Panc1 (cell line): ENCODE data around the gene AGPAT1. TPM values are rescaled to one million over a fixed set of nuclear protein-coding genes. Genes with fewer than 3 reads are reported as not detected.

Experiments
- ATAC-seq: fragments of 200-7000 bp; cut with Tn5 transposase; 2 replicates; pipeline ENCODE4 v1.9.1; 2020; ENCODE audit warnings: mild to moderate bottlenecking, moderate library complexity
- BruUV-seq: library from RNA; stranded (reverse); fragments of 400-500 nt; replicated peaks from 2 replicates; lab custom pipeline; 2021; lab: Mats Ljungman, UMichigan
- CTCF ChIA-PET: fragments of 300-600 bp; sonication (Branson Sonifier 250); formaldehyde crosslinking; loops from one replicate; lab custom pipeline; 2022; ENCODE audit warnings: antibody characterized with exemption; lab: Charles Lee
- POLR2A ChIA-PET: fragments of 300-600 bp; sonication (Branson Sonifier 250); formaldehyde crosslinking; loops from one replicate; lab custom pipeline; 2022; ENCODE audit warnings: antibody characterized with exemption; lab: Charles Lee
- DNase-seq: peaks from one replicate; pipeline ENCODE4 v3.0.0-alpha.2; 2010; ENCODE audit warnings: low read depth, low spot score
- H3K27ac ChIP-seq: 2 replicates; pipeline ENCODE4 v1.5.1; 2011; ENCODE audit warnings: mild to moderate bottlenecking, low read length, inconsistent platforms
- H3K27me3 ChIP-seq: fragments of 200-500 bp; sonication (Bioruptor generic); 2 replicates; pipeline ENCODE4 v1.6.0; 2014; ENCODE audit warnings: low read length, inconsistent platforms; ENCODE audit not compliant: control insufficient read depth, insufficient read depth
- H3K36me3 ChIP-seq: fragments of 200-500 bp; sonication (Bioruptor generic); 2 replicates; pipeline ENCODE4 v1.5.1; 2014; ENCODE audit warnings: inconsistent platforms, mild to moderate bottlenecking, low read length, moderate library complexity; ENCODE audit not compliant: control insufficient read depth, insufficient read depth
- H3K4me1 ChIP-seq: 2 replicates; pipeline ENCODE4 v1.5.1; 2011; ENCODE audit warnings: inconsistent platforms, mild to moderate bottlenecking, low read length, moderate library complexity; ENCODE audit not compliant: control insufficient read depth, insufficient read depth
- H3K4me3 ChIP-seq, 2 experiments: 2 replicates each; pipeline ENCODE4 v1.5.1; 2011 to 2012; ENCODE audit warnings: low read depth in 2 of 2, low read length in 2 of 2, mild to moderate bottlenecking in 2 of 2, inconsistent platforms in 1 of 2, moderate library complexity in 1 of 2
- H3K9me3 ChIP-seq: fragments of 200-500 bp; sonication (Bioruptor generic); 2 replicates; pipeline ENCODE4 v1.5.1; 2014; ENCODE audit warnings: low read depth, mild to moderate bottlenecking, inconsistent platforms, low read length, moderate library complexity; ENCODE audit not compliant: control insufficient read depth, insufficient read depth
- POLR2AphosphoS5 ChIP-seq: IDR thresholded peaks from 2 replicates; pipeline ENCODE4 v1.6.1; 2012; ENCODE audit warnings: mild to moderate bottlenecking, low read depth, low read length, moderate library complexity
- REST ChIP-seq, 2 experiments: IDR thresholded peaks; 2 replicates each; pipeline ENCODE4 v1.6.1; 2011 to 2012; ENCODE audit warnings: low read depth in 2 of 2, control low read depth in 1 of 2, low read length in 1 of 2, mild to moderate bottlenecking in 1 of 2, moderate library complexity in 1 of 2; ENCODE audit not compliant: insufficient read depth in 1 of 2
- SIN3A ChIP-seq: IDR thresholded peaks from 2 replicates; pipeline ENCODE4 v1.6.1; 2012; ENCODE audit warnings: low read depth, mild to moderate bottlenecking, low read length, moderate library complexity, borderline replicate concordance; ENCODE audit not compliant: insufficient read depth
- TCF7L2 ChIP-seq: IDR thresholded peaks from 2 replicates; pipeline ENCODE4 v1.6.1; 2011; ENCODE audit warnings: mild to moderate bottlenecking, low read depth, low read length, inconsistent platforms
- in situ Hi-C: cut with HindIII; loops from 2 replicates; pipeline ENCODE4 v1.10.0; 2016; ENCODE audit warnings: low sequenced_read_pairs, low pct_unique_long_range_greater_than_20kb
- intact Hi-C: fragments of 100-400 bp; cut with micrococcal nuclease; formaldehyde crosslinking; loops from one replicate; pipeline ENCODE4 v1.10.0; 2022; ENCODE audit not compliant: unreplicated experiment
- total RNA-seq: library from RNA; stranded (reverse); gene quantifications from one replicate; pipeline ENCODE4 v1.2.1, GENCODE V29; 2021; ENCODE audit not compliant: unreplicated experiment
- TF ChIP-seq, protein P1 (sequence below): fragments of 450-650 bp; IDR thresholded peaks from 2 replicates; pipeline ENCODE4 v1.5.1; 2017; ENCODE audit warnings: mild to moderate bottlenecking

The AGPAT1 gene
- total RNA-seq, 1 experiment from 2014 or later: 88.4 TPM

DNA sequence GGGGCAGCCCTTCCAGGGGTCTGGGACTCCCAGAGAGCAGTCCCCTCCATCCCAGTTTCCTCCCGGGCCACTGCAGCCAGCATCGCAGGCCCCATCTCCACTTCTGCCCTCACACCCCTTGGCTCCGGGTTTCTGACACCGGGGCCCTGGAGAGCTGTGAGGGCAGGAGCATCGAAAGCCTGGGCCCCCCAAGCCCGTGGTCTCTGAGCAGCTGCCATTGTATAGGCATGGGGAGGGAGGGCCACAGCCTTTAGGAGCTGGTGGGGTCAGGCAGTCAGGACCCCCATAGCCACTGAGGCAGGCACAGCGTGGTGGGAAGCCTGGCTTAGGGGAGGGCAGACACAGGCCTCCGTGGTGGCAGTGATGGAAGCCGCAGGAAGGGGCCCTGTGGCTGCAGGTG, 26.3 kb upstream of the AGPAT1 start:
- no peak for ATAC-seq
- no peaks in the 10 kb centered on the region for H3K36me3 ChIP-seq
- no peak overlapping the region for H3K27ac ChIP-seq
- DNase-seq: no peak
- peaks cover 4% of the 10 kb centered on the region for H3K4me1 ChIP-seq
- ChIA-PET CTCF (no interaction called here), POLR2A (no interaction called here)
- in situ Hi-C loops: no loop called here
- intact Hi-C loops: no loop called here
- TF ChIP-seq TCF7L2 (no peak), SIN3A (no peak), REST (IDR thresholded peaks at IDR 0.05; ENCODE audit: insufficient read depth in 1 of 2, low read depth in 2 of 2, low read length in 1 of 2) (no peak), POLR2AphosphoS5 (no peak)
- TF ChIP-seq, protein P1, sequence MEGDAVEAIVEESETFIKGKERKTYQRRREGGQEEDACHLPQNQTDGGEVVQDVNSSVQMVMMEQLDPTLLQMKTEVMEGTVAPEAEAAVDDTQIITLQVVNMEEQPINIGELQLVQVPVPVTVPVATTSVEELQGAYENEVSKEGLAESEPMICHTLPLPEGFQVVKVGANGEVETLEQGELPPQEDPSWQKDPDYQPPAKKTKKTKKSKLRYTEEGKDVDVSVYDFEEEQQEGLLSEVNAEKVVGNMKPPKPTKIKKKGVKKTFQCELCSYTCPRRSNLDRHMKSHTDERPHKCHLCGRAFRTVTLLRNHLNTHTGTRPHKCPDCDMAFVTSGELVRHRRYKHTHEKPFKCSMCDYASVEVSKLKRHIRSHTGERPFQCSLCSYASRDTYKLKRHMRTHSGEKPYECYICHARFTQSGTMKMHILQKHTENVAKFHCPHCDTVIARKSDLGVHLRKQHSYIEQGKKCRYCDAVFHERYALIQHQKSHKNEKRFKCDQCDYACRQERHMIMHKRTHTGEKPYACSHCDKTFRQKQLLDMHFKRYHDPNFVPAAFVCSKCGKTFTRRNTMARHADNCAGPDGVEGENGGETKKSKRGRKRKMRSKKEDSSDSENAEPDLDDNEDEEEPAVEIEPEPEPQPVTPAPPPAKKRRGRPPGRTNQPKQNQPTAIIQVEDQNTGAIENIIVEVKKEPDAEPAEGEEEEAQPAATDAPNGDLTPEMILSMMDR: no peak
- H3K4me3 ChIP-seq: no peak overlapping the region
- no peaks in the 10 kb centered on the region for H3K27me3 ChIP-seq
- no peaks in the 10 kb centered on the region for H3K9me3 ChIP-seq
- BruUV-seq: no TSS peak

DNA sequence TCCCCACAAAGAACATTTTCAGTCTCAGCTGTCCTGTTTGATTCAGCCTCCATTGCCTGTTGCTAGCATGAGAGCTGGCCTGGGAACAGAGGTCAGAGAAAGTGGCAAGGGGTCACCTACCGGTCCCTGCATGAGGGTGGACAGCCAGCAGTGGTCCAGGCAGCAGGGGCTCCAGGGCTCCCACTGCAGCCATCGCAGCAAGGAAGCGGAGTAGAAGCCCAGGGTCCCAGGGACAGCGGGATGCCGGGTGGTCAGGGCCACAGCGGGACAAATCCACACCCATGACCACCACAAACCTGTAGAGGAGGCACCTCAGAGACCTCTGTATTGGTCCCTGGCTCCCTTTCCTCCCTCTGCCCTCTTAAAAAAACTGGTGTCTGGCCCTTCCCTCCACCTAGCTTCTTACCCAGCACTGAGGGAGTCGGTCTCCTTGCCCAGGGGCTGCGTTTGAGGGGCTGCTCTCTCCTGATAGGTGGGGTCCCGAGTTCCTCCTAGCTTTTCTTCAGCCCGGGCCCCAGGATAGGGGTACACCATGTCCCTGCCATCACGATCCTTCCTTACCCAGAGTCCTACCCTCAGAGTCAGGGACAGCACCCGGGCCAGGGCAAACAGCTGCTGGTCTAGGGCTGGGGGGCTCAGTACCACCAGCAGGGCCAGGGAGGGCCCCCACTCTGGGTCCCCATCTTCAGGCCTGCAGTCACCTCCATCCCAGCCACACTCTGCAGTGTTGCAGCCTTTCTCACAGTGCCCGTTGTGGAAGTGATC, 25.0 kb upstream of the AGPAT1 start:
- no TSS peak for BruUV-seq

More for the DNA sequence above, 25.0 kb upstream of the AGPAT1 start:
- ChIA-PET POLR2A (no interaction called here), CTCF (interaction anchor here (0.5 kb wide), 1 partner anchor 98 kb away, joined by 7 read pairs; no protein-coding TSS in a partner anchor)
- H3K36me3 ChIP-seq: no peaks in the 10 kb centered on the region
- no peak for ATAC-seq
- in situ Hi-C loops: no loop called here
- DNase-seq: no peak
- TF ChIP-seq SIN3A (no peak), POLR2AphosphoS5 (no peak), TCF7L2 (no peak), REST (IDR thresholded peaks at IDR 0.05; ENCODE audit: insufficient read depth in 1 of 2, low read depth in 2 of 2, low read length in 1 of 2) (no peak)
- TF ChIP-seq, protein P1: no peak
- H3K27me3 ChIP-seq: no peaks in the 10 kb centered on the region
- H3K27ac ChIP-seq: no peak overlapping the region
- H3K9me3 ChIP-seq: no peaks in the 10 kb centered on the region
- H3K4me1 ChIP-seq: peaks cover 10% of the 10 kb centered on the region
- no peak overlapping the region for H3K4me3 ChIP-seq
- intact Hi-C loops: no loop called here
